GM12874 (cell line): ENCODE data around the gene UGT2A2.

Source experiments
- TF ChIP-seq, protein P1 (sequence below): IDR thresholded peaks from 2 replicates; pipeline ENCODE4 v1.5.1; 2011; ENCODE audit warnings: low read depth, mild to moderate bottlenecking, control low read depth, low read length, moderate library complexity; ENCODE audit not compliant: insufficient read depth

The UGT2A2 gene

GRCh38 chr4:69576251-69576877 is 63.1 kb downstream of the UGT2A2 start:
- TF ChIP-seq, protein P1, sequence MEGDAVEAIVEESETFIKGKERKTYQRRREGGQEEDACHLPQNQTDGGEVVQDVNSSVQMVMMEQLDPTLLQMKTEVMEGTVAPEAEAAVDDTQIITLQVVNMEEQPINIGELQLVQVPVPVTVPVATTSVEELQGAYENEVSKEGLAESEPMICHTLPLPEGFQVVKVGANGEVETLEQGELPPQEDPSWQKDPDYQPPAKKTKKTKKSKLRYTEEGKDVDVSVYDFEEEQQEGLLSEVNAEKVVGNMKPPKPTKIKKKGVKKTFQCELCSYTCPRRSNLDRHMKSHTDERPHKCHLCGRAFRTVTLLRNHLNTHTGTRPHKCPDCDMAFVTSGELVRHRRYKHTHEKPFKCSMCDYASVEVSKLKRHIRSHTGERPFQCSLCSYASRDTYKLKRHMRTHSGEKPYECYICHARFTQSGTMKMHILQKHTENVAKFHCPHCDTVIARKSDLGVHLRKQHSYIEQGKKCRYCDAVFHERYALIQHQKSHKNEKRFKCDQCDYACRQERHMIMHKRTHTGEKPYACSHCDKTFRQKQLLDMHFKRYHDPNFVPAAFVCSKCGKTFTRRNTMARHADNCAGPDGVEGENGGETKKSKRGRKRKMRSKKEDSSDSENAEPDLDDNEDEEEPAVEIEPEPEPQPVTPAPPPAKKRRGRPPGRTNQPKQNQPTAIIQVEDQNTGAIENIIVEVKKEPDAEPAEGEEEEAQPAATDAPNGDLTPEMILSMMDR: no peak

DNA sequence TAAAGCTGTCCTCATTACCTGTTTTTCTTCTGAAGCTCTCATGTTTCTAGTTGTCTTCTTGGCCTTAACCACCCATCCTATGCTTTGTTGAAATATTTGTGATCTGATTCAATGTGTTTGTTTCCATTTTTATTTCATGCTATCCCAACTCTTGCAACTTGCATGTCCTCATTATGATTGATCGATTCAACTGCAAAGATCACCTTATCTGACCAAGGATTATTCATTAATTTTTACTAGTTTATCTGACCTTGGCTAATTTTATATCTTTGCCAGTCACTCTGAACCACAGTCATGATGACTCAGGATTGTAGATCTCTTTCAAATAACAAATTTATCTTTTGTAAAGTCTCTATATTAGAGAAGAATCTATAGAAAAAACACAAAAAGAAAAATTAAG is 70.7 kb downstream of the UGT2A2 start:
- TF ChIP-seq, protein P1: no peak

GRCh38 chr4:69563424-69563823 is 76.0 kb downstream of the UGT2A2 start:
- TF ChIP-seq, protein P1: no peak

GRCh38 chr4:69549651-69550050 is 89.8 kb downstream of the UGT2A2 start:
- TF ChIP-seq, protein P1: no peak

- TF ChIP-seq, protein P1: no peak
These were observed 93.2 kb downstream of the UGT2A2 start for GRCh38 chr4:69546134-69546765.
